SK-N-SH (cell line): ENCODE measurements around the gene RPL5.

Source experiments
- CTCF ChIP-seq: fragments of 200-600 bp; sonication (generic); IDR thresholded peaks from 2 replicates; pipeline ENCODE4 v1.6.1; 2017; ENCODE audit warnings: antibody characterized with exemption, mild to moderate bottlenecking, moderate library complexity
- EP300 ChIP-seq, 2 experiments: IDR thresholded peaks; 2 replicates each; pipeline versions ENCODE4 v1.4.0 to v1.6.1; 2012; ENCODE audit warnings: borderline replicate concordance in 1 of 2, low read depth in 1 of 2, low read length in 1 of 2
- EZH2phosphoT487 ChIP-seq: fragments of 200-600 bp; sonication (generic); IDR thresholded peaks from 2 replicates; pipeline ENCODE4 v1.6.1; 2017; ENCODE audit warnings: low read depth, mixed run types, mild to moderate bottlenecking, antibody characterized with exemption, moderate library complexity, borderline replicate concordance
- GABPA ChIP-seq: IDR thresholded peaks from 2 replicates; pipeline ENCODE4 v1.4.0; 2012; ENCODE audit warnings: low read depth, mild to moderate bottlenecking
- GATA2 ChIP-seq: sonication (generic); formaldehyde crosslinking; IDR thresholded peaks from 2 replicates; pipeline ENCODE4 v1.5.0; 2020; ENCODE audit warnings: mild to moderate bottlenecking, missing genetic modification reagents
- JUND ChIP-seq: IDR thresholded peaks from 2 replicates; pipeline ENCODE4 v1.4.0; 2012
- MEF2A ChIP-seq: IDR thresholded peaks from 2 replicates; pipeline ENCODE4 v1.4.0; 2012; ENCODE audit warnings: low read depth, borderline replicate concordance
- PBX3 ChIP-seq: IDR thresholded peaks from 2 replicates; pipeline ENCODE4; 2012
- POLR2AphosphoS5 ChIP-seq: IDR thresholded peaks from 2 replicates; pipeline ENCODE4 v1.6.1; 2012; ENCODE audit warnings: low read depth, low read length
- RAD21 ChIP-seq: IDR thresholded peaks from 2 replicates; pipeline ENCODE4 v1.6.1; 2012; ENCODE audit warnings: mild to moderate bottlenecking, low read length
- REST ChIP-seq: IDR thresholded peaks from 2 replicates; pipeline ENCODE4 v1.6.1; 2012; ENCODE audit warnings: mild to moderate bottlenecking, low read depth, low read length, moderate library complexity
- SMC3 ChIP-seq: IDR thresholded peaks from 2 replicates; pipeline ENCODE4 v1.6.1; 2012; ENCODE audit warnings: low read depth, low read length, improper control_type of control experiment

GRCh38 chr1:92876351-92876750 lies 44.5 kb downstream of the RPL5 start:
- TF ChIP-seq PBX3 (no peak), GABPA (no peak), REST (no peak), SMC3 (no peak), JUND (no peak), CTCF (no peak), GATA2 (CRISPR knock-in tag) (no peak), MEF2A (no peak), RAD21 (no peak), EZH2phosphoT487 (no peak), EP300 (IDR thresholded peaks at IDR 0.05; ENCODE audit: borderline replicate concordance in 1 of 2, low read depth in 1 of 2, low read length in 1 of 2) (no peak), POLR2AphosphoS5 (no peak)
